ENCODE data around the gene OLIG1. TPM values are rescaled to one million over a fixed set of nuclear protein-coding genes. Genes with fewer than 3 reads are reported as not detected.

Gene OLIG1
- total RNA-seq, 1 experiment from 2014 or later: not detected

GRCh38 chr21:33112681-33113080 is 42.7 kb downstream of the OLIG1 start:
- TF ChIP-seq CTCF (IDR thresholded peaks at IDR 0.05; ENCODE audit: unreplicated experiment): no peak
- CTCF ChIA-PET: interaction anchor here (0.8 kb wide), 1 partner anchor 15 kb away, joined by 4 read pairs; no protein-coding TSS in a partner anchor

GRCh38 chr21:33113131-33113530 is 43.2 kb downstream of the OLIG1 start:
- H3K27me3 Mint-ChIP-seq (ENCODE audit: insufficient read depth, unreplicated experiment): peaks cover 100% of the 10 kb centered on the region
- CTCF ChIA-PET: interaction anchor here (0.8 kb wide), 1 partner anchor 14 kb away, joined by 4 read pairs; no protein-coding TSS in a partner anchor
- POLR2A ChIA-PET: interaction anchor here (0.5 kb wide), 1 partner anchor 15 kb away, joined by 3 read pairs; no protein-coding TSS in a partner anchor
- H3K36me3 Mint-ChIP-seq (ENCODE audit: insufficient read depth, unreplicated experiment): no peaks in the 10 kb centered on the region
- intact Hi-C loops (cut with micrococcal nuclease): no loop called here
- H3K4me1 Mint-ChIP-seq (ENCODE audit: insufficient read depth, unreplicated experiment): no peaks in the 10 kb centered on the region
- H3K9me3 Mint-ChIP-seq (ENCODE audit: unreplicated experiment): no peaks in the 10 kb centered on the region
- no peak overlapping the region for H3K4me3 Mint-ChIP-seq (ENCODE audit: unreplicated experiment)
- no peak for DNase-seq (ENCODE audit: unreplicated experiment)
- no peak for TF ChIP-seq CTCF (IDR thresholded peaks at IDR 0.05; ENCODE audit: unreplicated experiment)
- H3K27ac Mint-ChIP-seq (ENCODE audit: low read depth, unreplicated experiment): no peak overlapping the region
- BruUV-seq (replicated peaks): no TSS peak

More at GRCh38 chr21:33112681-33113080, 42.7 kb downstream of the OLIG1 start:
- no peak for DNase-seq (ENCODE audit: unreplicated experiment)
- H3K4me3 Mint-ChIP-seq (ENCODE audit: unreplicated experiment): no peak overlapping the region
- POLR2A ChIA-PET: no interaction called here
- H3K9me3 Mint-ChIP-seq (ENCODE audit: unreplicated experiment): no peaks in the 10 kb centered on the region
- no peak overlapping the region for H3K27ac Mint-ChIP-seq (ENCODE audit: low read depth, unreplicated experiment)
- no peaks in the 10 kb centered on the region for H3K36me3 Mint-ChIP-seq (ENCODE audit: insufficient read depth, unreplicated experiment)
- no peaks in the 10 kb centered on the region for H3K4me1 Mint-ChIP-seq (ENCODE audit: insufficient read depth, unreplicated experiment)
- peaks cover 100% of the 10 kb centered on the region for H3K27me3 Mint-ChIP-seq (ENCODE audit: insufficient read depth, unreplicated experiment)
- intact Hi-C loops (cut with micrococcal nuclease): no loop called here
- no TSS peak for BruUV-seq (replicated peaks)

GRCh38 chr21:33114276-33114675 is 44.3 kb downstream of the OLIG1 start:
- H3K4me1 Mint-ChIP-seq (ENCODE audit: insufficient read depth, unreplicated experiment): no peaks in the 10 kb centered on the region
- H3K4me3 Mint-ChIP-seq (ENCODE audit: unreplicated experiment): no peak overlapping the region
- H3K9me3 Mint-ChIP-seq (ENCODE audit: unreplicated experiment): no peaks in the 10 kb centered on the region
- POLR2A ChIA-PET: no interaction called here
- no TSS peak for BruUV-seq (replicated peaks)
- no peaks in the 10 kb centered on the region for H3K36me3 Mint-ChIP-seq (ENCODE audit: insufficient read depth, unreplicated experiment)
- intact Hi-C loops (cut with micrococcal nuclease): no loop called here
- no peak overlapping the region for H3K27ac Mint-ChIP-seq (ENCODE audit: low read depth, unreplicated experiment)
- H3K27me3 Mint-ChIP-seq (ENCODE audit: insufficient read depth, unreplicated experiment): peaks cover 92% of the 10 kb centered on the region
- TF ChIP-seq CTCF (IDR thresholded peaks at IDR 0.05; ENCODE audit: unreplicated experiment): no peak
- DNase-seq (ENCODE audit: unreplicated experiment): no peak
- CTCF ChIA-PET: interaction anchor here (1.4 kb wide), 1 partner anchor 174 kb away, joined by 4 read pairs; no protein-coding TSS in a partner anchor

- ChIA-PET POLR2A (no interaction called here), CTCF (interaction anchor here (0.6 to 3.9 kb wide), 5 partner anchors 11 to 283 kb away, joined by 3 to 24 read pairs (median 4); no protein-coding TSS in a partner anchor)
- DNase-seq (ENCODE audit: unreplicated experiment): no peak
- Mint-ChIP-seq H3K4me3 (ENCODE audit: unreplicated experiment) (no peak overlapping the region), H3K27ac (ENCODE audit: low read depth, unreplicated experiment) (no peak overlapping the region), H3K27me3 (ENCODE audit: insufficient read depth, unreplicated experiment) (peaks cover 92% of the 10 kb centered on the region), H3K36me3 (ENCODE audit: insufficient read depth, unreplicated experiment) (no peaks in the 10 kb centered on the region), H3K9me3 (ENCODE audit: unreplicated experiment) (no peaks in the 10 kb centered on the region), H3K4me1 (ENCODE audit: insufficient read depth, unreplicated experiment) (no peaks in the 10 kb centered on the region)
- intact Hi-C loops (cut with micrococcal nuclease): no loop called here
- no TSS peak for BruUV-seq (replicated peaks)
- no peak for TF ChIP-seq CTCF (IDR thresholded peaks at IDR 0.05; ENCODE audit: unreplicated experiment)
Observed at GRCh38 chr21:33115631-33116510, 45.9 kb downstream of the OLIG1 start.

All from MCF 10A (cell line).